ENCODE measurements around the gene GRIA3.

GRIA3 gene

GRCh38 chrX:123201720-123202119, 17.6 kb downstream of the GRIA3 start:
- Histone ChIP-seq H3K27me3 (ENCODE audit: insufficient read depth, low read length) (no peaks in the 10 kb centered on the region), H3K9ac (ENCODE audit: low read length) (no peak overlapping the region), H3K9me3 (ENCODE audit: insufficient read depth, low read depth, low read length) (no peaks in the 10 kb centered on the region), H2BK12ac (ENCODE audit: low read length) (no peak overlapping the region), H3K27ac (ENCODE audit: low read depth, low read length) (no peak overlapping the region), H3K14ac (ENCODE audit: low read length) (no peak overlapping the region), H3K4me1 (ENCODE audit: control insufficient read depth in 1 of 2, insufficient read depth in 2 of 2, low read length in 2 of 2) (no peaks in the 10 kb centered on the region), H3K18ac (ENCODE audit: low read length) (no peak overlapping the region), H4K12ac (ENCODE audit: low read depth, low read length) (no peak overlapping the region), H3K4me3 (ENCODE audit: low read depth, low read length) (no peak overlapping the region), H3K23ac (ENCODE audit: low read length) (no peak overlapping the region), H3K4ac (ENCODE audit: low read depth, low read length) (no peak overlapping the region), H2BK120ac (ENCODE audit: insufficient read depth, low read length, poor library complexity) (no peak overlapping the region), H3K36me3 (ENCODE audit: control insufficient read depth in 1 of 2, insufficient read depth in 2 of 2, low read length in 2 of 2) (no peaks in the 10 kb centered on the region), H2AFZ (ENCODE audit: insufficient read depth, low read length, poor library complexity) (no peak overlapping the region), H4K91ac (ENCODE audit: low read depth, low read length) (no peak overlapping the region), H3K79me1 (ENCODE audit: low read length) (no peaks in the 10 kb centered on the region), H4K8ac (ENCODE audit: low read depth, low read length) (no peak overlapping the region), H2BK5ac (ENCODE audit: low read depth, low read length, poor library complexity) (no peak overlapping the region), H2AK5ac (ENCODE audit: low read length) (no peak overlapping the region), H3K79me2 (ENCODE audit: control insufficient read depth, insufficient read depth, low read length, poor library complexity) (no peaks in the 10 kb centered on the region), H3K4me2 (ENCODE audit: low read length) (no peak overlapping the region)
- no peak for DNase-seq
- WGBS (ENCODE audit: extremely low coverage, insufficient coverage, insufficient read length), result no CpG with 5 or more reads among the region's 5 CpGs

GRCh38 chrX:123202523-123202922, 18.4 kb downstream of the GRIA3 start:
- H3K18ac ChIP-seq (ENCODE audit: low read length), result no peak overlapping the region
- no peak overlapping the region for H4K12ac ChIP-seq (ENCODE audit: low read depth, low read length)
- H3K4me1 ChIP-seq (ENCODE audit: control insufficient read depth in 1 of 2, insufficient read depth in 2 of 2, low read length in 2 of 2), result no peaks in the 10 kb centered on the region
- no peak overlapping the region for H2BK12ac ChIP-seq (ENCODE audit: low read length)
- H3K36me3 ChIP-seq (ENCODE audit: control insufficient read depth in 1 of 2, insufficient read depth in 2 of 2, low read length in 2 of 2), result no peaks in the 10 kb centered on the region
- H3K4me3 ChIP-seq (ENCODE audit: low read depth, low read length), result no peak overlapping the region
- no peak overlapping the region for H4K8ac ChIP-seq (ENCODE audit: low read depth, low read length)
- no peak overlapping the region for H3K27ac ChIP-seq (ENCODE audit: low read depth, low read length)
- H2AFZ ChIP-seq (ENCODE audit: insufficient read depth, low read length, poor library complexity), result no peak overlapping the region
- H3K23ac ChIP-seq (ENCODE audit: low read length), result no peak overlapping the region
- no peak overlapping the region for H3K9ac ChIP-seq (ENCODE audit: low read length)
- no peak overlapping the region for H2BK120ac ChIP-seq (ENCODE audit: insufficient read depth, low read length, poor library complexity)
- WGBS (ENCODE audit: extremely low coverage, insufficient coverage, insufficient read length), result no CpG with 5 or more reads among the region's 4 CpGs
- H2BK5ac ChIP-seq (ENCODE audit: low read depth, low read length, poor library complexity), result no peak overlapping the region
- H3K27me3 ChIP-seq (ENCODE audit: insufficient read depth, low read length), result no peaks in the 10 kb centered on the region
- no peaks in the 10 kb centered on the region for H3K79me2 ChIP-seq (ENCODE audit: control insufficient read depth, insufficient read depth, low read length, poor library complexity)
- no peak overlapping the region for H3K14ac ChIP-seq (ENCODE audit: low read length)
- H3K4ac ChIP-seq (ENCODE audit: low read depth, low read length), result no peak overlapping the region
- no peak overlapping the region for H3K4me2 ChIP-seq (ENCODE audit: low read length)
- no peaks in the 10 kb centered on the region for H3K79me1 ChIP-seq (ENCODE audit: low read length)
- H4K91ac ChIP-seq (ENCODE audit: low read depth, low read length), result no peak overlapping the region
- H2AK5ac ChIP-seq (ENCODE audit: low read length), result no peak overlapping the region
- H3K9me3 ChIP-seq (ENCODE audit: insufficient read depth, low read depth, low read length), result no peaks in the 10 kb centered on the region
- DNase-seq, result no peak

GRCh38 chrX:123203772-123204171, 19.7 kb downstream of the GRIA3 start:
- no peak overlapping the region for H3K23ac ChIP-seq (ENCODE audit: low read length)
- H2AK5ac ChIP-seq (ENCODE audit: low read length), result no peak overlapping the region
- H3K4ac ChIP-seq (ENCODE audit: low read depth, low read length), result no peak overlapping the region
- no peaks in the 10 kb centered on the region for H3K79me1 ChIP-seq (ENCODE audit: low read length)
- no peaks in the 10 kb centered on the region for H3K4me1 ChIP-seq (ENCODE audit: control insufficient read depth in 1 of 2, insufficient read depth in 2 of 2, low read length in 2 of 2)
- no peaks in the 10 kb centered on the region for H3K27me3 ChIP-seq (ENCODE audit: insufficient read depth, low read length)
- H2BK120ac ChIP-seq (ENCODE audit: insufficient read depth, low read length, poor library complexity), result no peak overlapping the region
- no peak overlapping the region for H3K27ac ChIP-seq (ENCODE audit: low read depth, low read length)
- no peak overlapping the region for H3K4me2 ChIP-seq (ENCODE audit: low read length)
- H3K36me3 ChIP-seq (ENCODE audit: control insufficient read depth in 1 of 2, insufficient read depth in 2 of 2, low read length in 2 of 2), result no peaks in the 10 kb centered on the region
- H4K8ac ChIP-seq (ENCODE audit: low read depth, low read length), result no peak overlapping the region
- no CpG with 5 or more reads among the region's 3 CpGs for WGBS (ENCODE audit: extremely low coverage, insufficient coverage, insufficient read length)
- no peak overlapping the region for H4K12ac ChIP-seq (ENCODE audit: low read depth, low read length)
- H2BK12ac ChIP-seq (ENCODE audit: low read length), result no peak overlapping the region
- H3K9me3 ChIP-seq (ENCODE audit: insufficient read depth, low read depth, low read length), result no peaks in the 10 kb centered on the region
- no peak for DNase-seq
- no peaks in the 10 kb centered on the region for H3K79me2 ChIP-seq (ENCODE audit: control insufficient read depth, insufficient read depth, low read length, poor library complexity)
- H3K9ac ChIP-seq (ENCODE audit: low read length), result no peak overlapping the region
- no peak overlapping the region for H2BK5ac ChIP-seq (ENCODE audit: low read depth, low read length, poor library complexity)
- H2AFZ ChIP-seq (ENCODE audit: insufficient read depth, low read length, poor library complexity), result no peak overlapping the region
- no peak overlapping the region for H3K18ac ChIP-seq (ENCODE audit: low read length)
- H3K4me3 ChIP-seq (ENCODE audit: low read depth, low read length), result no peak overlapping the region
- H3K14ac ChIP-seq (ENCODE audit: low read length), result no peak overlapping the region
- H4K91ac ChIP-seq (ENCODE audit: low read depth, low read length), result no peak overlapping the region

- no peak overlapping the region for H4K8ac ChIP-seq (ENCODE audit: low read depth, low read length)
- no peak overlapping the region for H2AK5ac ChIP-seq (ENCODE audit: low read length)
- DNase-seq, result no peak
- no peak overlapping the region for H4K12ac ChIP-seq (ENCODE audit: low read depth, low read length)
- no peaks in the 10 kb centered on the region for H3K79me2 ChIP-seq (ENCODE audit: control insufficient read depth, insufficient read depth, low read length, poor library complexity)
- no peak overlapping the region for H3K14ac ChIP-seq (ENCODE audit: low read length)
- no peaks in the 10 kb centered on the region for H3K27me3 ChIP-seq (ENCODE audit: insufficient read depth, low read length)
- WGBS (ENCODE audit: extremely low coverage, insufficient coverage, insufficient read length), result no CpG with 5 or more reads among the region's 9 CpGs
- no peaks in the 10 kb centered on the region for H3K36me3 ChIP-seq (ENCODE audit: control insufficient read depth in 1 of 2, insufficient read depth in 2 of 2, low read length in 2 of 2)
- no peaks in the 10 kb centered on the region for H3K4me1 ChIP-seq (ENCODE audit: control insufficient read depth in 1 of 2, insufficient read depth in 2 of 2, low read length in 2 of 2)
- no peak overlapping the region for H3K27ac ChIP-seq (ENCODE audit: low read depth, low read length)
- H3K4me2 ChIP-seq (ENCODE audit: low read length), result no peak overlapping the region
- H3K9me3 ChIP-seq (ENCODE audit: insufficient read depth, low read depth, low read length), result no peaks in the 10 kb centered on the region
- H2BK12ac ChIP-seq (ENCODE audit: low read length), result no peak overlapping the region
- H3K18ac ChIP-seq (ENCODE audit: low read length), result no peak overlapping the region
- H3K9ac ChIP-seq (ENCODE audit: low read length), result no peak overlapping the region
- H3K23ac ChIP-seq (ENCODE audit: low read length), result no peak overlapping the region
- no peak overlapping the region for H3K4me3 ChIP-seq (ENCODE audit: low read depth, low read length)
- no peak overlapping the region for H4K91ac ChIP-seq (ENCODE audit: low read depth, low read length)
- H2BK5ac ChIP-seq (ENCODE audit: low read depth, low read length, poor library complexity), result no peak overlapping the region
- H2AFZ ChIP-seq (ENCODE audit: insufficient read depth, low read length, poor library complexity), result no peak overlapping the region
- H3K79me1 ChIP-seq (ENCODE audit: low read length), result no peaks in the 10 kb centered on the region
- no peak overlapping the region for H2BK120ac ChIP-seq (ENCODE audit: insufficient read depth, low read length, poor library complexity)
- H3K4ac ChIP-seq (ENCODE audit: low read depth, low read length), result no peak overlapping the region
Observed at GRCh38 chrX:123206176-123206575, 22.1 kb downstream of the GRIA3 start.
